ENCODE results near the gene SERHL2.
"Not testable (repeated sequence)": the region's sequence is repeated elsewhere in the genome, so short reads cannot be mapped to it uniquely, and the experiment has no call there.

The SERHL2 gene

DNA sequence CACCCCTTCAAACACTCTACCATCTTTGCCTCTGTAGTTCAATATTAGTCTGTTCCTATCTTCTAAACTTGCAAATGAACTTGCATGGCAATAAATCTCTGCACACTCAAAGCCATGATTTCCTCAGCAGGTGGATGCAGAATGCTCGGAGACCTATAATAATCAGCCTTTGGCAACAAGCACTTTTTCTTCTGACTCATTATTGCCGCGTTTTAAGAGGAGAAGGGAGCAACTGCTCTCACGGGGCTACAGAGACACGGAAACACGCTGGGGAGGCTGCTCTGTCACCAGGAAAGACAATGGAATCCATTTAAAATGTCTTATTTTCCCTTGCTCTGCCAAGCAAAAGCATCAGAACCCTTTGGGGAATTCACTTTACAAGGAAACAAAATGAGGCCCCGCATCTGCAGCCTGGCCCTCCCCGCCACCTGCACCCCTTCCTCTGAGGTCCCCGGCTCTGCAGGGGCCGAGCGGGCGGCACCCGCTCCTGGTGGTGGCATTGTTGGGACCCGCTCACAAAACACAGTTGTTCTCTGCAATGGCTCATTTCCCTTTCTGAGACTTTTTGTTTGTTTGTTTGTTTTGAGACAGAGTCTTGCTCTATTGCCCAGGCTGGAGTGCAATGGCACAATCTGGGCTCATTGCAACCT is 18.5 kb upstream of the SERHL2 start:
- DNase-seq (ENCODE audit: low read depth, low spot score) = not testable (repeated sequence)

DNA sequence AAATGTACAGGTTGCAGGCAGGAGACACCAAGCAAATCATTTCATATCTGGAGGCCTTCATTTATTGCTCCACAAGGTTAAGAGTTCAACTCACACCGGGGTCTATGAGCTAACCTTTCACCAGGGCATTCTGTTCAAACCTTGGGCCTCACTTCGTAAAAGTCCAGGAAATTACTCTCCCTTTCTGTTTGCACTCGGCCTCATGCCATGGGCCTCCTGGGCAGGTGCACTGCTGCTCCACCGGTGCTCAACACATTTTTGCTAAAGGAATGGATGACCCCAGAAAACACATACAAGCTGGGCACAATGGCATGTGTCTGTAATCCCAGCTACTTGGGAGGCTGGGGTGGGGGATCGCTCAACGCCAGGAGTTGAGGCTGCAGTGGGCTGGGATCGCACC is 17.6 kb upstream of the SERHL2 start:
- DNase-seq (ENCODE audit: low read depth, low spot score) = no peak

DNA sequence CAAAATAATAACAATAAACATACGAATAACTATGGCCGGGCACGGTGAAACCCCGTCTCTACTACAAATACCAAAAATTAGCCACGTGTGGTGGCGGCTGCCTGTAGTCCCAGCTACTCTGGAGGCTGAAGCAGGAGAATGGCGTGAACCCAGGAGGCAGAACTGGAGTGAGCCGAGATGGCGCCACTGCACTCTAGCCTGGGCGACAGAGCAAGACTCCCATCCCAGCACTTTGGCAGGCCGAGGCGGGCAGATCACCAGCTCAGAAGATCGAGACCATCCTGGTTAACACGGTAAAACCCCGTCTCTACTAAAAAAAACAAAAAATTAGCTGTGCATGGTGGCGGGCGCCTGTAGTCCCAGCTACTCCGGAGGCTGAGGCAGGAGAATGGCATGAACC is 17.1 kb upstream of the SERHL2 start:
- not testable (repeated sequence) for DNase-seq (ENCODE audit: low read depth, low spot score)

DNA sequence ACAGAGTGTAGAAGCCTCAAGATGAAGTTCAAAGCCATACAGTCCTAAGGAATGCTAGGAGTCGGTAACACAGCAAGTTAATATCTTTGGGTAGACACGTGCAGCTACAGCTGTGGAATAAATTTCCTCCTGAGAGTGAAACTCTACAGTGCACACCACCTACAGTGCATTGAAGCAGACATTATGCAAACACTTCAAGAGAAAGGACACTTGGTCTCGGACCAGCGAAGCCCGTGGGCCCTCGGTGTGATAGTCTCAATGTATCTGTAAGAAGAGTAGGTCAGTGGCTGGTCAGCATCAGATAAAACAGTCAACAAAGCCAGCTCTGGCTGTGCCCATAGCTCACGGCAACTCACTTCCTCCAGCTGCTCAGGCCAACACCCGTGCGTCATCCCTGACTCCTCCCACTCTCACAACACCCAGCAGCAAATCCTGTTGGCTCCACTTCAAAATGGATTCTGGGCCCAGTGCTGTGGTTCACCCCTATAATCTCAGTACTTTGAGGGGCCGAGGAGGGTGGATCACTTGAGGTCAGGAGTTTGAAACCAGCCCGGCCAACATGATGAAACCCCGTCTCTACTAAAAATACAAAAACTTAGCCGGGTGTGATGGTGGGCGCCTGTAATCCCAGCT is 16.4 kb upstream of the SERHL2 start:
- not testable (repeated sequence) for DNase-seq (ENCODE audit: low read depth, low spot score)

DNA sequence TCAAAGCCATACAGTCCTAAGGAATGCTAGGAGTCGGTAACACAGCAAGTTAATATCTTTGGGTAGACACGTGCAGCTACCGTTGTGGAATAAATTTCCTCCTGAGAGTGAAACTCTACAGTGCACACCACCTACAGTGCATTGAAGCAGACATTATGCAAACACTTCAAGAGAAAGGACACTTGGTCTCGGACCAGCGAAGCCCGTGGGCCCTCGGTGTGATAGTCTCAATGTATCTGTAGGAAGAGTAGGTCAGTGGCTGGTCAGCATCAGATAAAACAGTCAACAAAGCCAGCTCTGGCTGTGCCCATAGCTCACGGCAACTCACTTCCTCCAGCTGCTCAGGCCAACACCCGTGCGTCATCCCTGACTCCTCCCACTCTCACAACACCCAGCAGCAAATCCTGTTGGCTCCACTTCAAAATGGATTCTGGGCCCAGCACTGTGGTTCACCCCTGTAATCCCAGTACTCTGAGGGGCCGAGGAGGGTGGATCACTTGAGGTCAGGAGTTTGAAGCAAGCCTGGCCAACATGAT is 14.5 kb upstream of the SERHL2 start:
- DNase-seq (ENCODE audit: low read depth, low spot score) = not testable (repeated sequence)

DNA sequence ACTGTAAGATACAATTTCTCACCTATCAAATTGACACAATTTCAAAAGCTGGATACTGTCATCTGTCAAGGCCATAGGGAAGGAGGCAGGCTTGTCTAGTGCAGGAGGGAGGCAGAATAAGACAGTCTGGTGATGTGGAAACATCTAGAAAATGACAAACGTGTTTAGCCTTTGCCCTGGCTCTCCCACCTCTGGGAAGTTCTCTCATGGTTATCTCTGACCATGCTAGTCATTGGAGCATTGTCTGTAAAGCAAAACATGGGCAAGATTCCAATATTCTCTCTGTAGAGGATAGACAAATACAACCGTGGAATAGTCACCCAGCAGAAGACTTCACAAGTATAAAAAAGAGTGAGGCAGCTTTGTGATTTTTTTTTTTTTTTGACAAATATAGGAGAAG is 9.1 kb upstream of the SERHL2 start:
- no peak for DNase-seq (ENCODE audit: low read depth, low spot score)

DNA sequence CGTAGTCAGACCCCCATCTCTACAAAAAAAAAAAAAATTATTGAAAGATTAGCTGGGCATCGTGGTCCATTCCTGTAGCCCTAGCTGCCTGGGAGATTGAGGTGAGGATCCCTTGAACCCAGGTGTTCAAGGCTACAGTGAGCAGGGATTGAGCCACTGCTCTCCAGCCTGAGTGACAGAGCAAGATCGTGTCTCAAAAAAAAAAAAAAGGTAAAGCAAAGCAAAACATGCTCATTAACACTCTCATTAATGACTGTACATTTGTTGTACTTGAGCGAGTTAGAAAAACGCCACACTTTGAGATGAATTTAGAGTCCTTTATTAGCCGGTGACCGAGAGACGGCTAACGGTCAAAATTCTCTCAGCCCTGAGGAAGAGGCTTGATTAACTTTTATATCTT is 6.2 kb upstream of the SERHL2 start:
- DNase-seq (ENCODE audit: low read depth, low spot score) = no peak

DNA sequence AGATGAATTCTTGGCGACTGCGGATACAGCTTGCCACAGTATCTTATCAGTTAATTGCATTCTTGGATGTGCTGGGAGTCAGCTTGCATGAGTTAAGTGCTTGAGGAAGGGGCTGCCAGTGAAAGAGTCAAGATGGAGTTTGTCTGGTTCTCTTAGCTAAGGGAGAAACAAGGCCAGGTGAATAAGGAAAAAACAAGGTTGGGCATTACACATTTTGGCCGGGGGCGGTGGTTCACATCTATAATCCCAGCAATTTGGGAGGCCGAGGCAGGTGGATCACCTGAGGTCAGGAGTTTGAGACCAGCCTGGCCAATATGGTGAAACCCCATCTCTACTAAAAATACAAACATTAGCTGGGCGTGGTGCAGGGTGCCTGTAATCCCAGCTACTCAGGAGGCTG is 5.6 kb upstream of the SERHL2 start:
- DNase-seq (ENCODE audit: low read depth, low spot score) = not testable (repeated sequence)

DNA sequence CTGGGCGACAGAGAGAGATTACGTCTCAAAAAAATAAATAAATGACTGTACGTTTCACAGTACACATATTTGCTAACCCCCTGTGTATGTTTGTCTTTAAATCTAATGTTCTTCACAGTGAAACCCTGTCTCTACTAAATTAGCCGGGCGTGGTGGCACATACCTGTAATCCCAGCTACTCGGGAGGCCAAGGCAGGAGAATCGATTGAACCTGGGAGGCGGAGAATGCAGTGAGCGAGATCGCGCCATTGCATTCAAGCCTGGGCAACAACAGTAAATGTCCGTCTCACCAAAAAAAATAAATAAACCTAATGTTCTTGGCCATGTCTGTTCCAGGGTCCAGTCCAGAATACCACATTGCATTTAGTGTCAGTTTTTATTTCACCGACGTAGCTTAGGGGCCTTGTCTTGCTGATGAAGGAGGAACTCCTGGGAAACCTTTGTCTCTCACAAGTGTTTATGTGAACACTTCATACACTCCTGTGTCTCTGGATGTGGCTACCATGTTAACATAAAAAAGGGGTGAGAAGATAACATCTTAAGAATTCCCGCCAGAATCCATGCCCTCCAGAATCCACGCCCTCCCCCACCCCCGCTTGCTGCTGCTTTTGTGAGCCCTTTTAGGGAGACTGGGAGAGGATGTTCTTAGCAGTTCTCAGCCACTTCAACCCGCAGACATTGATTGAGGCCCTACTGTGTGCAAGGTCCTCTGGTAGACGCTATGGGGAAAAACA is 5.0 kb upstream of the SERHL2 start:
- DNase-seq (ENCODE audit: low read depth, low spot score) = no peak

DNA sequence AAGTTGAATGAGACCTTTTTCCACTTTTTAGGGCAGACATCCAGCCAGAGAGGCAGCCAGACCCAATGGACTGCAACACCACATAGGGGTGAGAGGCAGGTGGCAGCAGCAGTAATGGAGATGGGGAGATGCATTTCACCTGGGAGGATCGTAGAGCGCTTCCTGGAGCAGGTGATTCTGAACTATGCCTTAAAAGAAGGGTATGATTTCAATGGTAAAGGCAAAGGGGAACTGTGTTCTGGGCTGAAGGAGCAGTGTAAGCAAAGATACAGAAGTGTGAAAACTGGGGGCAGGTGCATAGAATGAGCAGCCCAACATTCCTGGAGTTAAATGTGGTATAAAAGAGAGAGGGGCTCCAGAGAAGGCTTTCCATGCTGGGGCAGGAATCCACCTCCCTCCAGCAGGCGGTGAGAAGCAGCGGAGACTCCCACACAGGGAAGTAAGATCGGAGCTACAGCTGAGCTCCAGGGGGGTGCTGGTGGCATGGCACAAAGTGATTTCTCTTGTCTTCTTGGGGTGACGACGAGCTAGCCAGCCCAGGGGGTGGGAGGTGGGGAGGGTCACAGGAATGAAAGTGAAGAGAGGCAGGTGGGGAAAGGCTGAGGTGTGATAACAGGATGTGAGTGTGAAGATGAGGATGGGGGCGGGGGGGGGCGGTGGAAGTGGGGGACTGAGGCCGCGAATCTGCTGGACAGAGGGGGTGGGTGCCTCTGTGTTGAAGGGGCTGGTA is 4.3 kb upstream of the SERHL2 start:
- DNase-seq (ENCODE audit: low read depth, low spot score) = no peak

DNA sequence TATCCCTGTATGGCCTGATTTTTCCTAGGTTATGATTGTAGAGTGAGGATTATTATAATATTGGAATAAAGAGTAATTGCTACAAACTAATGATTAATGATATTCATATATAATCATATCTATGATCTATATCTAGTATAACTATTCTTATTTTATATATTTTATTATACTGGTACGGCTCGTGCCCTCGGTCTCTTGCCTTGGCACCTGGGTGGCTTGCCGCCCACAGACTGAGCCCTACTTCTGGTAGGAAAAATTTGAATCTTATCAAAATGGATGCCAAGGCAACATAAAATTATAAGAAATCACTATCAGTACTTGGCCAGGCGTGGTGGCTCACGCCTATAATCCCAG is 1.5 kb upstream of the SERHL2 start:
- not testable (repeated sequence) for DNase-seq (ENCODE audit: low read depth, low spot score)

DNA sequence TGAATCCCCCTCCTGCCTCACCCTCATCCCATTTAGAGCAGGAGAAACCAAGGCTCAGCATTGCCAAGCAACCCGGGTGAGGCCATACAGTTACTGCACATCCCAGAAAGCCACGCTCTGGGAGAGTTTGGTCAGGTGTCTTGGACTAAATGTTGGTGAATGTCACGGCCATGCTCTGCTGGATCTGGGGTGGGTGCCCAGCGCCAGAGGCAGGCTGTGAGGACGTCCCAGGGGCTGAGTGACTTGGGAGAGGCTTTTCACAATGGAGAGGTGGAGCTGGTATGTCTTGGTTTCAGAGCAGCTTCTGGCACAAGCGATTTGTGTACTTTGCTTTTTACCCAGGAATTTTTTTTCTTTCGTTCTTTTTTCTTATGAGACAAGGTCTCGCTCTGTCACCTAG is 6.6 kb downstream of the SERHL2 start:
- DNase-seq (ENCODE audit: low read depth, low spot score) = no peak

DNA sequence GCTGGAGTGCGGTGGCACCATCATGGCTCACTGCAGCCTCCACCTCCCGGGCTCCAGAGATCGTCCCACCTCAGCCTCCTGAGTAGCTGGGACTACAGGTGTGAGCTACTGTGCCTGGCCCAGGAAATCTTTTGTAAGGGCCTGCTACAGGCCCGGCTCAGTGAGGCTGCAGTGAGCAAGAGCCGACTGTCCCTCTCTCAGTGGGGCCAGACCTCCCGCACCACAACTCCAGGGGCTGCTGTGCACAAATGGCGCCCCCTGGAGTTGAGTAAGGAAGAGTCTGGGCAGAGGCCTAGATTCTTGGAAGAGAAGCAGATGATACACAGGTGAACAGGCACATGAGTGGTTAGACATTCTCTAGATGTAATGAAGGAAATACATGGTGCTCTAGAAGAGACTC is 7.0 kb downstream of the SERHL2 start:
- no peak for DNase-seq (ENCODE audit: low read depth, low spot score)

DNA sequence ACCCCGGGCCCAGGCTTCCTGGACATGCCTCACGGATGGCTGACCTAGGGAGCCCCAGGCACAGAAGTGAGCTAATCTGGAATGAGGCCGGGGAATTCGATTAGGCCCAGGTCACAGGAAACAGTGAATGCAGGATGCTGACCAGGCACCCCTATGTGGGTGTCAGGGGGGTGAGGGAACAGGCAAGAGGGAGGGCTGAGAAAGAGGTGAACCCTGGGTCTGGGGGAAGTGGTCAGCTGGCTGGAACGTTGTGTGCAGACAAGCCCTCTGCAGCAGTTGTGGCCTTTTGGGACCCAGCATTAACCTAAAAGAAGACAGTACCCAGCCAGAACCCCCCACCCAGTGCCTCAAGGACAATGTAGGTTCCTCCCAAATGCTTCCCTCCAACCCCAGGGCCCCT is 8.1 kb downstream of the SERHL2 start:
- DNase-seq (ENCODE audit: low read depth, low spot score) = no peak

DNA sequence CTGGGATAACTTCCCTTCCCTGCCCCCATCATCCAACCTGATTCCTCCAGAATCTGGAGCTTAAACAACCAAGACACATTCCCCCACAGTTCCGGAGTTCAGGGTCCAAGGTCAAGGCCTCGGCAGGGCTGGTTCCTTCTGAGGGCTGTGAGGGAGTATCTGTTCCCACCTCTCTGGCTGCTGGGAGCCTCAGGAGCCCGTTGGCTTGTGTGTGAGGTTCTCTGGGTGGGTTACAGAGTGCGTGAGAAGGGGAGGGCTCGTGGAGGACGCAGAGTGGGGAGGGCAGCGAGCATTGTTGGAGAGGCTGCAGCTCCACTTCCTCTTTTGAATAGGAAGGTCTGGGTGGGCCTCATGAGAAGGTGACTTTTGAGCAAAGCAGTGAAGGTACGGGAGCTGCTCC is 8.5 kb downstream of the SERHL2 start:
- no peak for DNase-seq (ENCODE audit: low read depth, low spot score)

DNA sequence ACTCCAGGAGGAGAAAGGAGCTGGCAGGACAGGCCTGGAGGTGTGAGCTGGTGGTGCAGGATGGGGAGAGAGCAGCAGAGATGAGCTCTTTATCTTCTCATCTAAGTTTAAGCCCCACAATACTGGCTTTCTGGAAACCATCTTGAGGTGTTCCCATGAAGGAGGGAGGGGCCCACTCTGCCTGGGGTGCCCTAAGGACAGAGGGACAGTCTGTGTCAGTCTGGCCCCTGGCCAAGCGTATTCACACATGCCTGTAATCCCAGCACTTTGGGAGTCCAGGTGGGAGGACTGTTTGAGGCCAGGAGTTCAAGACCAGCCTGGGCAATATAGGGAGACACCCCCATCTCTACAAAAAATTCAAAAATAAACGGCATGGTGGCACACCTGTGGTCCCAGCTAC is 8.9 kb downstream of the SERHL2 start:
- no peak for DNase-seq (ENCODE audit: low read depth, low spot score)

DNA sequence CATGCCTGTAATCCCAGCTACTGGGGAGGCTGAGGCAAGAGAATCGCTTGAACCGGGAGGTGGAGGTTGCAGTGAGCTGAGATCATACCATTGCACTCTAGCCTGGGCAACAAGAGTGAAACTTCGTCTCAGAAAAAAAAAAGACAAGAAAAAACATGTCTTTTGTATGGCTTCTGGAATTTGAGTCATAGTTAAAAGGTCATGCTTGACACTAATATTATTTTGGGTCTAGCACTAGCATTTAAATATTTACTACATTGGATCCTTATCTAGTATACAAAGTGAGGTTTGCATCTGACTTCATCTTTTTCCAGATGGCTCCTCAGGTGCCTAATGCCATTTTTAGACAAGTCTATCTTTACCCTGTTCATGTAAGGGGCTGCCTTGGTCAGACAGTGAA is 10.2 kb downstream of the SERHL2 start:
- DNase-seq (ENCODE audit: low read depth, low spot score) = not testable (repeated sequence)

DNA sequence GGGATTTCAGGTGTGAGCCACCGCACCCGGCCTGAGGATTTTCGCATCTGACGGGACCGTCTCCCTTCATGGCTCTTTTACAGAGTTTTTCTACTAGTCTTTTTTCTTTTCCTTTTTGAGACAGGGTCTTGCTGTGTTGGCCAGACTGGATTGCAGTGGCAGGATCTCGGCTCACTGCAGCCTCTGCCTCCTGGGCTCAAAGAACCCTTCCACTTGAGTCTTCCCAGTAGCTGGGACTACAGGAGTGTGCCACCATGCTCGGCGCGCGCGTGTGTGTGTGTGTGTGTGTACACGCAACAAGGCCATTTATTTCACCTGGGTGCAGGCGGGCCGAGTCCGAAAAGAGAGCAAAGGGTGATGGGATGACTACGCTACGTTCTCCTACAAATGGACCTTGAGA is 10.9 kb downstream of the SERHL2 start:
- no peak for DNase-seq (ENCODE audit: low read depth, low spot score)

DNA sequence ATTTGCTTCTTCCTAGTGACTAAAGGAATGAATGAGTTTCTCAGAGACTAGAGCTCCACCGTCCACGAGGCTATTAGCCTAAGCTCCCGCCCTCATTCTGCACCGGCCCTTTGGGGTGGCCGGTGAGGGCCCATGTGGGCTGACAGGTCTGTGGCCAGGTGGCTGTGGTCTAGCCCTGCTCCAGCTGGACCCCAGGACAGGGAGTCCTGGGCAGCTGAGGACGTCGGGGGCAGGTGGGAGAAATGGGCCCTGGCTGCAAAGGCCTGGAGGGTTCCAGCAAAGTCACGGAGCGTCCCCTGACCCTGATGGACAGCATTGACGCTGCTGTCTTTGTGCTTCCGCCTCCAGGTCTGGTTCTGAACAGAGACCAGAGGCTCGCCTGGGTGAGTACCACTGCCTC is 12.2 kb downstream of the SERHL2 start:
- no peak for DNase-seq (ENCODE audit: low read depth, low spot score)

DNA sequence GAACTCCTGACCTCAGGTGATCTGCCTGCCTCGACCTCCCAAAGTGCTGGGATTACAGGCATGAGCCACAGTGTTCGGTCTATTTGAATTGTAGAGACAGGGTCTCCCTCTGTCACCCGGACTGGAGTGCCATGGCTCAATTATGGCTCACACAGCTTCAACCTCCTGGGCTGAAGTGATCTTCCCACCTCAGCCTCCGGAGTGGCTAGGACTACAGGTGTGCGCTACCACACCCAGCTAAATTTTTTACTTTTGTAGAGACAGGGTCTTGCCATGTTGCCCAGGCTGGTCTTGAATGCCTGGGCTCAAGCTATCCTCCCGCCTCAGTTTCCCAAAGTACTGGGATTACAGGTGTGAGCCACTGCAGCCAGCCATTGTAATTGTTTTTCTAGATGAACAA is 14.2 kb downstream of the SERHL2 start:
- not testable (repeated sequence) for DNase-seq (ENCODE audit: low read depth, low spot score)

DNA sequence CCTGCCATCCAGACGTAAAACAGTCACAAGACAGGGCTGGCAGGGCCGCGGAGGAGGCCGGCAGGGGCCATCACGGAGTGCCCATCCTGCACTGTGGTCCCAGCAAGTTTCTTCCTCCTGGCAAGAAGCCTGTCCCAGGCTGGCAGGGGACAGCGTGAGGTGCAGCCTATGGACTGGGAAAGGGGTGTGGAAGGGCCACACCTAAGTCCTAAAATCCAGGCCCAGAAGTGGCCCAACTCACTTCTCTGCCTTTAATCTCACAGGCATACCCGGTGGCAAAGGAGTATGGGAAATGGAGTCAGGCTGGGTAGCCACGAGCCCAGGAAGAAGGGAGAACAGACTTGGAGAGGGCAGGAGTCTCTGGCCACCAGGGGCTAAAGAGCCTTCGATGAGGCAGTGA is 16.8 kb downstream of the SERHL2 start:
- DNase-seq (ENCODE audit: low read depth, low spot score) = not testable (repeated sequence)

DNA sequence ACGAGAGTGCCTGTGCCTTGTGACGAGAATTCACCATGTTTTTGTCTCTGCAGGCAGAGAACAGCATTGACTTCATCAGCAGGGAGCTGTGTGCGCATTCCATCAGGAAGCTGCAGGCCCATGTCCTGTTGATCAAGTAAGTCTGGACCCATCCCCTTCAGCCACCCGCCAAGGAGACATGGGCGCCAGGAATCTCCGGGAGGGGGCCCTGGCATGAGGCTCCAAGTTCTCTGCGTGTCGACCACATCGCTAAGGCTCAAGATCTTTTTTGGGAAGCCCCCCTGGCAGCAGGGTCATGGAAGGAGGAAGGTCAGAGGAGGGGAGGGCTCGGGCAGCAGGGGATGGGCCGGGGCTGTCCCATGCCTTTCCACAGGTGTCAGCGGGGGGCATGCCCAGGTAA is 17.3 kb downstream of the SERHL2 start:
- not testable (repeated sequence) for DNase-seq (ENCODE audit: low read depth, low spot score)

All from astrocyte of the hippocampus (primary cell).